H1 (cell line): ENCODE data around the gene HOXB5. TPM values are rescaled to one million over a fixed set of nuclear protein-coding genes. Genes with fewer than 3 reads are reported as not detected.

ENCODE experiments used
- CTCF ChIA-PET: fragments of 300-600 bp; sonication (Branson Sonifier 250); formaldehyde crosslinking; loops from one replicate; lab custom pipeline; 2021; ENCODE audit not compliant: partially characterized antibody; lab: Charles Lee
- POLR2A ChIA-PET: fragments of 300-600 bp; sonication (Branson Sonifier 250); formaldehyde crosslinking; loops from one replicate; lab custom pipeline; 2021; ENCODE audit warnings: inconsistent platforms; ENCODE audit not compliant: partially characterized antibody; lab: Charles Lee
- DNase-seq, 2 experiments: peaks; one replicate each; pipeline versions ENCODE4 v3.0.0 to v3.0.0-alpha.2; 2010 to 2022; ENCODE audit warnings: low spot score in 2 of 2, low read depth in 1 of 2, mixed read lengths in 1 of 2
- FAIRE-seq: peaks from 2 replicates; lab custom pipeline; 2011; peaks lifted over from hg19 to GRCh38; lab: Jason Lieb, UNC
- H2AFZ ChIP-seq: 2 replicates; pipeline ENCODE4 v1.8.1; 2012; ENCODE audit warnings: low read length, inconsistent platforms
- H2AK5ac ChIP-seq: 2 replicates; pipeline ENCODE4 v1.6.1; 2013; ENCODE audit warnings: low read depth, low read length
- H2BK120ac ChIP-seq: replicated peaks from 2 replicates; pipeline ENCODE3; 2013; ENCODE audit warnings: low read depth, low read length, inconsistent platforms
- H2BK12ac ChIP-seq: 2 replicates; pipeline ENCODE4 v1.6.1; 2013; ENCODE audit warnings: low read depth, low read length
- H2BK15ac ChIP-seq: 2 replicates; pipeline ENCODE4 v1.6.1; 2013; ENCODE audit warnings: low read length
- H2BK20ac ChIP-seq: 2 replicates; pipeline ENCODE4 v1.6.1; 2013; ENCODE audit warnings: low read length
- H2BK5ac ChIP-seq: 2 replicates; pipeline ENCODE4 v1.6.1; 2013; ENCODE audit warnings: low read depth, low read length
- H3K14ac ChIP-seq: 2 replicates; pipeline ENCODE4 v1.6.1; 2013; ENCODE audit warnings: inconsistent platforms; ENCODE audit not compliant: insufficient read length
- H3K18ac ChIP-seq: 2 replicates; pipeline ENCODE4 v1.6.1; 2013; ENCODE audit warnings: low read length; ENCODE audit errors: extremely low read depth
- H3K23ac ChIP-seq: 2 replicates; pipeline ENCODE4 v1.6.1; 2013; ENCODE audit warnings: inconsistent platforms; ENCODE audit not compliant: insufficient read length
- H3K23me2 ChIP-seq: 2 replicates; pipeline ENCODE4 v1.6.1; 2013; ENCODE audit warnings: low read depth, low read length
- H3K27ac ChIP-seq: 2 replicates; pipeline ENCODE4 v1.6.1; 2011; ENCODE audit warnings: low read depth, low read length, inconsistent platforms
- H3K27me3 ChIP-seq, 4 experiments: replicated peaks in 1 of 4; 1 replicate in 1 of 4; 2 replicates in 3 of 4; pipeline versions ENCODE4 v1.6.1 to v1.8.1; 2011 to 2013; ENCODE audit warnings: low read length in 3 of 4, mild to moderate bottlenecking in 3 of 4, inconsistent platforms in 2 of 4, mixed read lengths in 2 of 4, moderate library complexity in 1 of 4; ENCODE audit not compliant: control insufficient read depth in 3 of 4, insufficient read depth in 3 of 4; ENCODE audit errors: extremely low read depth in 1 of 4
- H3K36me3 ChIP-seq, 4 experiments: 2 replicates each; pipeline versions ENCODE4 v1.6.1 to v1.8.1; 2011 to 2013; ENCODE audit warnings: mild to moderate bottlenecking in 4 of 4, low read length in 3 of 4, moderate library complexity in 2 of 4, control low read depth in 1 of 4, inconsistent platforms in 1 of 4; ENCODE audit not compliant: insufficient read depth in 4 of 4, control insufficient read depth in 2 of 4
- H3K4ac ChIP-seq: replicated peaks from 2 replicates; pipeline ENCODE3; 2013; ENCODE audit warnings: low read length, low read depth, mixed read lengths, inconsistent platforms; ENCODE audit not compliant: insufficient read length
- H3K4me1 ChIP-seq, 4 experiments: replicated peaks in 1 of 4; 1 replicate in 1 of 4; 2 replicates in 3 of 4; pipeline versions ENCODE4 v1.6.1 to v1.8.1; 2011 to 2013; ENCODE audit warnings: low read length in 3 of 4, inconsistent platforms in 2 of 4, mixed read lengths in 1 of 4; ENCODE audit not compliant: insufficient read depth in 4 of 4, control insufficient read depth in 3 of 4
- H3K4me2 ChIP-seq, 2 experiments: 2 replicates each; pipeline versions ENCODE4 v1.6.1 to v1.8.1; 2011 to 2013; ENCODE audit warnings: low read depth in 2 of 2, low read length in 2 of 2, control low read depth in 1 of 2, inconsistent platforms in 1 of 2, mild to moderate bottlenecking in 1 of 2; ENCODE audit not compliant: insufficient read depth in 1 of 2
- H3K4me3 ChIP-seq, 4 experiments: fragments of 200-600, 300-600 bp in 1 of 4; sonication (generic), shearing (Covaris generic), sonication (Bioruptor Twin) in 1 of 4; 2 replicates each; pipeline versions ENCODE4 v1.5.1 to v1.8.1; 2011 to 2016; ENCODE audit warnings: low read length in 4 of 4, low read depth in 3 of 4, control low read depth in 2 of 4, inconsistent platforms in 2 of 4, mild to moderate bottlenecking in 2 of 4, mixed read lengths in 1 of 4, moderate library complexity in 1 of 4; ENCODE audit not compliant: insufficient read depth in 2 of 4; ENCODE audit errors: extremely low read depth in 1 of 4
- H3K56ac ChIP-seq: replicated peaks from 2 replicates; pipeline ENCODE3; 2013; ENCODE audit warnings: low read depth, mild to moderate bottlenecking, mixed read lengths, low read length, inconsistent platforms; ENCODE audit not compliant: insufficient read length
- H3K79me1 ChIP-seq: 2 replicates; pipeline ENCODE4 v1.6.1; 2013; ENCODE audit warnings: low read depth, low read length, control low read depth
- H3K79me2 ChIP-seq, 2 experiments: 2 replicates each; pipeline versions ENCODE4 v1.6.1 to v1.8.1; 2012 to 2013; ENCODE audit warnings: low read length in 2 of 2, mild to moderate bottlenecking in 2 of 2, inconsistent platforms in 1 of 2; ENCODE audit not compliant: insufficient read depth in 2 of 2, control insufficient read depth in 1 of 2
- H3K9ac ChIP-seq, 4 experiments: replicated peaks in 1 of 4; 1 replicate in 1 of 4; 2 replicates in 3 of 4; pipeline versions ENCODE4 v1.6.1 to v1.8.1; 2011 to 2013; ENCODE audit warnings: low read depth in 3 of 4, low read length in 3 of 4, control low read depth in 2 of 4, mild to moderate bottlenecking in 2 of 4, moderate library complexity in 2 of 4, inconsistent platforms in 1 of 4; ENCODE audit errors: extremely low read depth in 1 of 4
- H3K9me3 ChIP-seq, 2 experiments: 2 replicates each; pipeline versions ENCODE4 v1.6.1 to v1.8.1; 2012 to 2013; ENCODE audit warnings: mild to moderate bottlenecking in 2 of 2, moderate library complexity in 2 of 2, control low read depth in 1 of 2, inconsistent platforms in 1 of 2, low read depth in 1 of 2, low read length in 1 of 2, mixed read lengths in 1 of 2; ENCODE audit not compliant: insufficient read depth in 2 of 2
- H4K20me1 ChIP-seq, 2 experiments: replicated peaks in 1 of 2; 2 replicates each; pipeline versions ENCODE3 to v1.8.1; 2011 to 2013; ENCODE audit warnings: inconsistent platforms in 2 of 2, low read length in 2 of 2, mild to moderate bottlenecking in 1 of 2; ENCODE audit not compliant: insufficient read depth in 2 of 2, control insufficient read depth in 1 of 2
- H4K5ac ChIP-seq: 2 replicates; pipeline ENCODE4 v1.6.1; 2013; ENCODE audit warnings: low read length, low read depth, mixed read lengths, inconsistent platforms; ENCODE audit not compliant: insufficient read length
- H4K8ac ChIP-seq: 2 replicates; pipeline ENCODE4 v1.8.0; 2013; ENCODE audit warnings: mild to moderate bottlenecking, moderate library complexity, low read length, inconsistent platforms; ENCODE audit not compliant: insufficient read depth; ENCODE audit errors: extremely low read depth
- H4K91ac ChIP-seq: replicated peaks from 2 replicates; pipeline ENCODE3; 2013; ENCODE audit warnings: low read length, mixed read lengths, inconsistent platforms; ENCODE audit not compliant: insufficient read length
- CBX8 ChIP-seq: fragments of 300-800, 300-1000 bp; sonication (generic); IDR thresholded peaks from 2 replicates; pipeline ENCODE4 v1.7.1; 2016; ENCODE audit warnings: low read depth, low read length, borderline replicate concordance
- EZH2 ChIP-seq: fragments of 200-600 bp; sonication (generic); IDR thresholded peaks from 2 replicates; pipeline ENCODE4 v1.7.1; 2012; ENCODE audit warnings: low read depth, mild to moderate bottlenecking, moderate library complexity, low read length, inconsistent platforms; ENCODE audit not compliant: severe bottlenecking
- RNF2 ChIP-seq: fragments of 200-900, 300-1000 bp; sonication (generic); IDR thresholded peaks from 2 replicates; pipeline ENCODE4 v1.7.1; 2016; ENCODE audit warnings: borderline replicate concordance, low read depth, mild to moderate bottlenecking, antibody characterized with exemption, low read length; ENCODE audit not compliant: poor library complexity, severe bottlenecking; ENCODE audit errors: missing control alignments
- SAP30 ChIP-seq: fragments of 300-600 bp; sonication (generic); IDR thresholded peaks from 2 replicates; pipeline ENCODE4 v1.7.1; 2012; ENCODE audit warnings: low read length, moderate library complexity, mild to moderate bottlenecking, inconsistent platforms; ENCODE audit not compliant: insufficient read depth, insufficient replicate concordance
- SP1 ChIP-seq: IDR thresholded peaks from 2 replicates; pipeline ENCODE4 v1.6.1; 2011; ENCODE audit warnings: low read depth, low read length
- SUZ12 ChIP-seq: fragments of 200-600 bp; sonication (generic); IDR thresholded peaks from 2 replicates; pipeline ENCODE4 v1.6.1; 2012; ENCODE audit warnings: mild to moderate bottlenecking, inconsistent platforms, low read length, moderate library complexity, mixed read lengths
- WGBS, 2 experiments: shearing (Covaris generic) in 1 of 2; methylation state at CpG; one replicate each; pipeline versions ENCODE4 v1.1.6 to v1.1.7; 2013 to 2015; ENCODE audit warnings: low lambda C conversion rate in 2 of 2, mixed read lengths in 2 of 2, inconsistent platforms in 1 of 2, low coverage in 1 of 2, missing lambda C conversion rate in 1 of 2; ENCODE audit not compliant: insufficient replicate concordance in 2 of 2, insufficient coverage in 1 of 2, insufficient read length in 1 of 2; ENCODE audit errors: extremely low coverage in 1 of 2, missing lambda C conversion rate in 1 of 2; 5-methylcytosine and 5-hydroxymethylcytosine counted together
- polyA plus RNA-seq, 7 experiments: library from polyadenylated mRNA; depleted of rRNA in 3 of 7; stranded (reverse) in 5 of 7; unstranded in 2 of 7; fragments of >200 nt in 5 of 7; fragments of 200-250 nt in 2 of 7; gene quantifications; 1 replicate in 5 of 7; 2 replicates in 1 of 7; 4 replicates in 1 of 7; pipeline versions ENCODE4 v1.2.1 to v1.2.3, GENCODE V29; 2011 to 2013; ENCODE audit warnings: missing spikeins in 2 of 7, mixed read lengths in 2 of 7
- total RNA-seq: library from RNA; stranded (reverse); fragmentation: NEBNext Ultra II Directional; extraction: Animal tissue kit (Norgen Biotek cat#: 25700); gene quantifications from 2 replicates; pipeline ENCODE4 v1.2.1, GENCODE V29; 2021
- TF ChIP-seq, protein P1 (sequence below): IDR thresholded peaks from 2 replicates; pipeline ENCODE4 v1.6.1; 2011; ENCODE audit warnings: low read length, improper control_type of control experiment

HOXB5 gene
- total and polyA plus RNA-seq, 2 of the 8 experiments (the other 6 are each of a cell fraction or from before 2014, with no cell fraction given), result not detected

GRCh38 chr17:48589831-48590606, 3.6 kb downstream of the HOXB5 start, which contains the start of gene HOXB3:
Gene HOXB3 (minus strand): TSS chr17:48590241. CDS start chr17:48552474, 37,767 bp downstream.
- H3K23ac ChIP-seq, result no peak within 1 kb of the TSS
- no peak within 1 kb of the TSS for H2BK12ac ChIP-seq
- no peak within 1 kb of the TSS for H4K5ac ChIP-seq
- H3K27me3 ChIP-seq, result peaks cover 96 to 100% (median 99%) of the 10 kb centered on the region in 4 experiments
- CTCF ChIA-PET, result interaction anchor here (0.5 to 7.0 kb wide), 12 partner anchors 26 to 296 kb away, joined by 3 to 53 read pairs (median 3); no protein-coding TSS in a partner anchor
- H3K23me2 ChIP-seq, result no peaks in the 10 kb centered on the region
- H3K27ac ChIP-seq, result no peak within 1 kb of the TSS
- no peak within 1 kb of the TSS for H3K14ac ChIP-seq
- no peak within 1 kb of the TSS for H4K8ac ChIP-seq
- no peak within 1 kb of the TSS for H2BK5ac ChIP-seq
- H3K79me1 ChIP-seq, result no peaks in the 10 kb centered on the region
- H3K4me1 ChIP-seq, result peaks cover 0 to 7% (median 3%) of the 10 kb centered on the region in 4 experiments; a peak in 5 of 7 replicates
- H3K56ac ChIP-seq, result no peak within 1 kb of the TSS
- no peak within 1 kb of the TSS for H3K4me2 ChIP-seq
- H4K20me1 ChIP-seq, result peaks cover 20 to 37% of the 10 kb centered on the region in 2 experiments
- no peak for DNase-seq
- no peaks in the 10 kb centered on the region; a peak in 1 of 4 replicates for H3K9me3 ChIP-seq
- TF ChIP-seq CBX8 (peak; percentile 85; the same call in 1 of the 2 replicates), SUZ12 (peak; percentile 94), SP1 (no peak), RNF2 (peak; percentile 93), EZH2 (peak; percentile 94), SAP30 (no peak)
- TF ChIP-seq, protein P1, sequence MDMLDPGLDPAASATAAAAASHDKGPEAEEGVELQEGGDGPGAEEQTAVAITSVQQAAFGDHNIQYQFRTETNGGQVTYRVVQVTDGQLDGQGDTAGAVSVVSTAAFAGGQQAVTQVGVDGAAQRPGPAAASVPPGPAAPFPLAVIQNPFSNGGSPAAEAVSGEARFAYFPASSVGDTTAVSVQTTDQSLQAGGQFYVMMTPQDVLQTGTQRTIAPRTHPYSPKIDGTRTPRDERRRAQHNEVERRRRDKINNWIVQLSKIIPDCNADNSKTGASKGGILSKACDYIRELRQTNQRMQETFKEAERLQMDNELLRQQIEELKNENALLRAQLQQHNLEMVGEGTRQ, result 0 out of 2 replicates have a peak, but pooled peaks have one; percentile 8
- TF ChIP-seq, all 59 proteins: peak for 5
- Histone ChIP-seq H3K36me3 (peaks cover 0 to 6% (median 0%) of the 10 kb centered on the region in 4 experiments; a peak in 1 of 8 replicates), H3K4me3 (no peak within 1 kb of the TSS), H3K4ac (no peak within 1 kb of the TSS), H2AK5ac (peak within 1 kb of the TSS; percentile 55; the same call in 1 of the 2 replicates), H2BK15ac (peak within 1 kb of the TSS; percentile 81; the same call in 1 of the 2 replicates), H4K91ac (no peak within 1 kb of the TSS), H3K18ac (no peak within 1 kb of the TSS; the same call in 1 of the 2 replicates), H2BK120ac (no peak within 1 kb of the TSS), H2BK20ac (no peak within 1 kb of the TSS), H2AFZ (no peak within 1 kb of the TSS), H3K79me2 (no peaks in the 10 kb centered on the region), H3K9ac (no peak within 1 kb of the TSS)
- POLR2A ChIA-PET, result no interaction called here
- FAIRE-seq, result no peak
- 10% methylated on average over 23 of the region's 23 CpGs; no CpG with 5 or more reads in 1 of the 2 experiments for WGBS, 2 experiments
